IMR-90 (cell line): ENCODE data around the gene MRPL28. TPM values are rescaled to one million over a fixed set of nuclear protein-coding genes. Genes with fewer than 3 reads are reported as not detected.

Source experiments
- ATAC-seq: fragments of 200-7000 bp; cut with Tn5 transposase; 2 replicates; pipeline ENCODE4 v1.9.1; 2020; ENCODE audit warnings: low read depth, mild to moderate bottlenecking, moderate library complexity
- BruUV-seq: library from RNA; stranded (reverse); fragments of 400-500 nt; replicated peaks from 2 replicates; lab custom pipeline; 2021; lab: Mats Ljungman, UMichigan
- CTCF ChIA-PET: fragments of 300-600 bp; formaldehyde crosslinking; extraction: SDS; loops from one replicate; lab custom pipeline; 2021; ENCODE audit warnings: antibody characterized with exemption; lab: Yijun Ruan, JAX
- POLR2A ChIA-PET: fragments of 300-600 bp; sonication (Branson Sonifier 250); formaldehyde crosslinking; loops from one replicate; lab custom pipeline; 2022; ENCODE audit warnings: antibody characterized with exemption; ENCODE audit not compliant: unreplicated experiment; lab: Charles Lee
- DNase-seq: peaks from one replicate; pipeline ENCODE4 v3.0.0; 2013
- H2AFZ ChIP-seq: replicated peaks from 2 replicates; pipeline ENCODE3; 2013; ENCODE audit warnings: low read length, mild to moderate bottlenecking; ENCODE audit not compliant: poor library complexity
- H2AK5ac ChIP-seq: 2 replicates; pipeline ENCODE4 v1.6.1; 2013; ENCODE audit warnings: low read depth, low read length, inconsistent platforms
- H2AK9ac ChIP-seq: replicated peaks from 2 replicates; pipeline ENCODE3; 2013; ENCODE audit warnings: mild to moderate bottlenecking, low read depth, low read length, moderate library complexity; ENCODE audit not compliant: poor library complexity
- H2BK120ac ChIP-seq: 2 replicates; pipeline ENCODE4 v1.6.1; 2013; ENCODE audit warnings: low read depth, low read length, inconsistent platforms
- H2BK15ac ChIP-seq: 3 replicates; pipeline ENCODE4 v1.6.1; 2013; ENCODE audit warnings: low read depth, low read length, inconsistent platforms
- H2BK20ac ChIP-seq: 2 replicates; pipeline ENCODE4 v1.6.1; 2013; ENCODE audit warnings: low read depth, mild to moderate bottlenecking, inconsistent platforms, low read length, moderate library complexity
- H2BK5ac ChIP-seq: 2 replicates; pipeline ENCODE4 v1.6.1; 2013; ENCODE audit warnings: mild to moderate bottlenecking, low read depth, low read length, inconsistent platforms; ENCODE audit not compliant: poor library complexity, severe bottlenecking
- H3K14ac ChIP-seq: replicated peaks from 2 replicates; pipeline ENCODE4 v1.6.1; 2013; ENCODE audit warnings: low read depth, low read length, inconsistent platforms
- H3K18ac ChIP-seq: 2 replicates; pipeline ENCODE4 v1.6.1; 2013; ENCODE audit warnings: low read depth, low read length, control low read depth
- H3K23ac ChIP-seq: 2 replicates; pipeline ENCODE4 v1.6.1; 2013; ENCODE audit warnings: low read depth, low read length, inconsistent platforms
- H3K27ac ChIP-seq: 2 replicates; pipeline ENCODE4 v1.5.1; 2013; ENCODE audit warnings: mild to moderate bottlenecking, control low read depth, low read length; ENCODE audit not compliant: insufficient read depth
- H3K27me3 ChIP-seq: 2 replicates; pipeline ENCODE4 v1.6.1; 2013; ENCODE audit warnings: low read length; ENCODE audit not compliant: control insufficient read depth, insufficient read depth
- H3K36me3 ChIP-seq: 2 replicates; pipeline ENCODE4 v1.6.1; 2013; ENCODE audit warnings: low read length, mixed read lengths; ENCODE audit not compliant: control insufficient read depth, insufficient read depth
- H3K4ac ChIP-seq: 2 replicates; pipeline ENCODE4 v1.6.1; 2013; ENCODE audit warnings: low read depth, low read length, inconsistent platforms
- H3K4me1 ChIP-seq: 2 replicates; pipeline ENCODE4 v1.6.1; 2013; ENCODE audit warnings: low read length, mixed read lengths; ENCODE audit not compliant: control insufficient read depth, insufficient read depth
- H3K4me2 ChIP-seq: 2 replicates; pipeline ENCODE4 v1.6.1; 2013; ENCODE audit warnings: low read depth, mild to moderate bottlenecking, control low read depth, low read length, moderate library complexity
- H3K4me3 ChIP-seq: 2 replicates; pipeline ENCODE4 v1.5.1; 2013; ENCODE audit warnings: low read depth, mild to moderate bottlenecking, control low read depth, low read length, moderate library complexity; ENCODE audit not compliant: insufficient read depth
- H3K56ac ChIP-seq: 2 replicates; pipeline ENCODE4 v1.6.1; 2013; ENCODE audit warnings: low read length, inconsistent platforms; ENCODE audit not compliant: insufficient read depth; ENCODE audit errors: extremely low read depth
- H3K79me1 ChIP-seq, 2 experiments: 2 replicates each; pipeline ENCODE4 v1.6.1; 2013; ENCODE audit warnings: low read length in 2 of 2, inconsistent platforms in 1 of 2, low read depth in 1 of 2
- H3K9ac ChIP-seq: 2 replicates; pipeline ENCODE4 v1.6.1; 2013; ENCODE audit warnings: low read depth, low read length, control low read depth
- H3K9me1 ChIP-seq: 2 replicates; pipeline ENCODE4 v1.6.1; 2013; ENCODE audit warnings: low read length, inconsistent platforms; ENCODE audit not compliant: insufficient read depth
- H3K9me3 ChIP-seq: 2 replicates; pipeline ENCODE4 v1.6.1; 2013; ENCODE audit warnings: low read length; ENCODE audit not compliant: control insufficient read depth, insufficient read depth
- H4K20me1 ChIP-seq: 2 replicates; pipeline ENCODE4 v1.6.1; 2013; ENCODE audit warnings: low read length, inconsistent platforms; ENCODE audit not compliant: insufficient read depth
- H4K5ac ChIP-seq: 2 replicates; pipeline ENCODE4 v1.6.1; 2013; ENCODE audit warnings: mild to moderate bottlenecking, low read depth, low read length, control low read depth
- H4K8ac ChIP-seq, 2 experiments: 2 replicates each; pipeline ENCODE4 v1.6.1; 2013; ENCODE audit warnings: low read depth in 2 of 2, low read length in 2 of 2, control low read depth in 1 of 2, inconsistent platforms in 1 of 2
- H4K91ac ChIP-seq: 2 replicates; pipeline ENCODE4 v1.6.1; 2013; ENCODE audit warnings: low read depth, low read length, inconsistent platforms; ENCODE audit not compliant: insufficient read depth
- BHLHE40 ChIP-seq: fragments of 150-350 bp; IDR thresholded peaks from 2 replicates; pipeline ENCODE4 v1.6.1; 2016; ENCODE audit warnings: mild to moderate bottlenecking, low read depth, low read length
- CEBPB ChIP-seq: IDR thresholded peaks from 2 replicates; pipeline ENCODE4 v1.6.1; 2012; ENCODE audit warnings: low read depth, low read length, improper control_type of control experiment
- CHD1 ChIP-seq: IDR thresholded peaks from 2 replicates; pipeline ENCODE4 v1.6.1; 2012; ENCODE audit warnings: low read depth, low read length, improper control_type of control experiment
- FOS ChIP-seq: fragments of 150-350 bp; IDR thresholded peaks from 2 replicates; pipeline ENCODE4 v1.6.1; 2016; ENCODE audit warnings: low read depth, low read length
- MAFK ChIP-seq: IDR thresholded peaks from 2 replicates; pipeline ENCODE4 v1.6.1; 2012; ENCODE audit warnings: low read depth, low read length, improper control_type of control experiment
- MAZ ChIP-seq: IDR thresholded peaks from 2 replicates; pipeline ENCODE4 v1.6.1; 2012; ENCODE audit warnings: low read depth, mild to moderate bottlenecking, low read length, improper control_type of control experiment, moderate library complexity, borderline replicate concordance
- MXI1 ChIP-seq: IDR thresholded peaks from 2 replicates; pipeline ENCODE4 v1.6.1; 2012; ENCODE audit warnings: low read depth, mild to moderate bottlenecking, low read length, moderate library complexity, borderline replicate concordance
- NFE2L2 ChIP-seq: fragments of 150-350 bp; IDR thresholded peaks from 2 replicates; pipeline ENCODE4 v1.6.1; 2016; ENCODE audit warnings: low read depth, mild to moderate bottlenecking, low read length
- POLR2A ChIP-seq: IDR thresholded peaks from 2 replicates; pipeline ENCODE4 v1.6.1; 2012; ENCODE audit warnings: mild to moderate bottlenecking, low read depth, low read length
- RAD21 ChIP-seq: IDR thresholded peaks from 2 replicates; pipeline ENCODE4 v1.6.1; 2012; ENCODE audit warnings: low read length, improper control_type of control experiment
- RCOR1 ChIP-seq: IDR thresholded peaks from 2 replicates; pipeline ENCODE4 v1.6.1; 2012; ENCODE audit warnings: mild to moderate bottlenecking, low read length, improper control_type of control experiment; ENCODE audit not compliant: insufficient replicate concordance
- RFX5 ChIP-seq: IDR thresholded peaks from 2 replicates; pipeline ENCODE4 v1.8.0; 2012; ENCODE audit warnings: low read depth, mild to moderate bottlenecking, low read length, moderate library complexity
- SMC3 ChIP-seq: fragments of 150-350 bp; IDR thresholded peaks from 2 replicates; pipeline ENCODE4 v1.6.1; 2016; ENCODE audit warnings: low read depth, mild to moderate bottlenecking, antibody characterized with exemption, low read length, moderate library complexity
- WGBS, 2 experiments: methylation state at CpG; one replicate each; pipeline versions ENCODE4 v1.1.5 to v1.1.7; 2013; ENCODE audit warnings: missing lambda C conversion rate in 2 of 2; ENCODE audit not compliant: insufficient read length in 1 of 2; ENCODE audit errors: extremely low coverage in 2 of 2; 5-methylcytosine and 5-hydroxymethylcytosine counted together
- dilution Hi-C: fragments of 300-500 bp; cut with HindIII; formaldehyde crosslinking; loops from one replicate; pipeline ENCODE4 v1.14.3; 2018; ENCODE audit warnings: low sequenced_read_pairs; ENCODE audit not compliant: unreplicated experiment
- in situ Hi-C: fragments of 300-500 bp; cut with MboI; formaldehyde crosslinking; loops from 3 replicates; pipeline ENCODE4 v1.14.3; 2019; ENCODE audit warnings: low sequenced_read_pairs, inconsistent platforms, mixed read lengths
- intact Hi-C: fragments of 100-400 bp; cut with micrococcal nuclease; formaldehyde crosslinking; loops from 2 replicates; pipeline ENCODE4 v1.10.0; 2022
- polyA plus RNA-seq, 3 experiments: library from polyadenylated mRNA; depleted of rRNA; stranded (reverse); fragments of >200 nt; gene quantifications; 2 replicates each; pipeline ENCODE4 v1.2.3, GENCODE V29; 2012; ENCODE audit warnings: low replicate concordance in 1 of 3
- total RNA-seq: library from RNA; depleted of rRNA; stranded (reverse); fragments of >200 nt; gene quantifications from 2 replicates; pipeline ENCODE4 v1.2.3, GENCODE V29; 2012
- TF ChIP-seq, protein P1 (sequence below): conservative IDR thresholded peaks from 2 replicates; pipeline ENCODE4 v1.5.1; 2012; ENCODE audit warnings: mild to moderate bottlenecking, low read depth, low read length, improper control_type of control experiment
- TF ChIP-seq, protein P2 (sequence below): fragments of 150-350 bp; IDR thresholded peaks from 2 replicates; pipeline ENCODE4 v1.6.1; 2017; ENCODE audit warnings: mild to moderate bottlenecking, antibody characterized with exemption, low read length, low read depth
- TF ChIP-seq, protein P3 (sequence below): fragments of 150-350 bp; IDR thresholded peaks from 2 replicates; pipeline ENCODE4 v1.6.1; 2016; ENCODE audit warnings: low read depth, mild to moderate bottlenecking, low read length, moderate library complexity, borderline replicate concordance

Gene MRPL28
- total and polyA plus RNA-seq, 2 of the 4 experiments (the other 2 are of a cell fraction): 104 to 181 TPM

- Histone ChIP-seq H2BK15ac (no peak overlapping the region), H2AK9ac (no peak overlapping the region), H3K9ac (no peak overlapping the region), H3K23ac (no peak overlapping the region), H4K91ac (no peak overlapping the region), H3K14ac (no peak overlapping the region), H4K5ac (no peak overlapping the region), H3K4ac (no peak overlapping the region), H2AFZ (no peak overlapping the region), H3K79me1 (peaks cover 4 to 11% of the 10 kb centered on the region in 2 experiments; a peak in 2 of 4 replicates), H3K4me3 (no peak overlapping the region), H3K56ac (no peak overlapping the region), H2AK5ac (no peak overlapping the region), H4K20me1 (no peaks in the 10 kb centered on the region), H4K8ac (no peak overlapping the region), H2BK20ac (no peak overlapping the region), H3K27ac (no peak overlapping the region), H3K27me3 (no peaks in the 10 kb centered on the region), H3K9me3 (no peaks in the 10 kb centered on the region), H3K18ac (no peak overlapping the region), H2BK5ac (no peak overlapping the region), H3K4me2 (no peak overlapping the region), H3K36me3 (peaks cover 32% of the 10 kb centered on the region), H3K4me1 (peaks cover 7% of the 10 kb centered on the region; the same call in 1 of the 2 replicates), H3K9me1 (no peaks in the 10 kb centered on the region), H2BK120ac (no peak overlapping the region)
- intact Hi-C loops: no loop called here
- POLR2A ChIA-PET: no interaction called here
- CTCF ChIA-PET: no interaction called here
- ATAC-seq: no peak
- WGBS, 2 experiments: no CpG with 5 or more reads among the region's 10 CpGs
- no TSS peak for BruUV-seq
- no peak for DNase-seq
- dilution Hi-C loops: no loop called here
- TF ChIP-seq, protein P1, sequence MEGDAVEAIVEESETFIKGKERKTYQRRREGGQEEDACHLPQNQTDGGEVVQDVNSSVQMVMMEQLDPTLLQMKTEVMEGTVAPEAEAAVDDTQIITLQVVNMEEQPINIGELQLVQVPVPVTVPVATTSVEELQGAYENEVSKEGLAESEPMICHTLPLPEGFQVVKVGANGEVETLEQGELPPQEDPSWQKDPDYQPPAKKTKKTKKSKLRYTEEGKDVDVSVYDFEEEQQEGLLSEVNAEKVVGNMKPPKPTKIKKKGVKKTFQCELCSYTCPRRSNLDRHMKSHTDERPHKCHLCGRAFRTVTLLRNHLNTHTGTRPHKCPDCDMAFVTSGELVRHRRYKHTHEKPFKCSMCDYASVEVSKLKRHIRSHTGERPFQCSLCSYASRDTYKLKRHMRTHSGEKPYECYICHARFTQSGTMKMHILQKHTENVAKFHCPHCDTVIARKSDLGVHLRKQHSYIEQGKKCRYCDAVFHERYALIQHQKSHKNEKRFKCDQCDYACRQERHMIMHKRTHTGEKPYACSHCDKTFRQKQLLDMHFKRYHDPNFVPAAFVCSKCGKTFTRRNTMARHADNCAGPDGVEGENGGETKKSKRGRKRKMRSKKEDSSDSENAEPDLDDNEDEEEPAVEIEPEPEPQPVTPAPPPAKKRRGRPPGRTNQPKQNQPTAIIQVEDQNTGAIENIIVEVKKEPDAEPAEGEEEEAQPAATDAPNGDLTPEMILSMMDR: no peak
- TF ChIP-seq BHLHE40: no peak
- no peak for TF ChIP-seq RFX5
- no peak for TF ChIP-seq MAZ
- no peak for TF ChIP-seq CHD1
- TF ChIP-seq NFE2L2: no peak
- no peak for TF ChIP-seq MAFK
- no peak for TF ChIP-seq CEBPB
- TF ChIP-seq SMC3: no peak
- TF ChIP-seq MXI1: no peak
- TF ChIP-seq POLR2A: no peak
- TF ChIP-seq RAD21: no peak
- TF ChIP-seq, protein P2, sequence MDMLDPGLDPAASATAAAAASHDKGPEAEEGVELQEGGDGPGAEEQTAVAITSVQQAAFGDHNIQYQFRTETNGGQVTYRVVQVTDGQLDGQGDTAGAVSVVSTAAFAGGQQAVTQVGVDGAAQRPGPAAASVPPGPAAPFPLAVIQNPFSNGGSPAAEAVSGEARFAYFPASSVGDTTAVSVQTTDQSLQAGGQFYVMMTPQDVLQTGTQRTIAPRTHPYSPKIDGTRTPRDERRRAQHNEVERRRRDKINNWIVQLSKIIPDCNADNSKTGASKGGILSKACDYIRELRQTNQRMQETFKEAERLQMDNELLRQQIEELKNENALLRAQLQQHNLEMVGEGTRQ: no peak
- TF ChIP-seq, protein P3, sequence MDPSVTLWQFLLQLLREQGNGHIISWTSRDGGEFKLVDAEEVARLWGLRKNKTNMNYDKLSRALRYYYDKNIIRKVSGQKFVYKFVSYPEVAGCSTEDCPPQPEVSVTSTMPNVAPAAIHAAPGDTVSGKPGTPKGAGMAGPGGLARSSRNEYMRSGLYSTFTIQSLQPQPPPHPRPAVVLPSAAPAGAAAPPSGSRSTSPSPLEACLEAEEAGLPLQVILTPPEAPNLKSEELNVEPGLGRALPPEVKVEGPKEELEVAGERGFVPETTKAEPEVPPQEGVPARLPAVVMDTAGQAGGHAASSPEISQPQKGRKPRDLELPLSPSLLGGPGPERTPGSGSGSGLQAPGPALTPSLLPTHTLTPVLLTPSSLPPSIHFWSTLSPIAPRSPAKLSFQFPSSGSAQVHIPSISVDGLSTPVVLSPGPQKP: no peak
- TF ChIP-seq FOS: no peak
- TF ChIP-seq RCOR1: no peak
- in situ Hi-C loops: no loop called here
These were observed 3.9 kb downstream of the MRPL28 start for GRCh38 chr16:366476-366875.
